Endothelial cell of umbilical vein (primary cell): ENCODE measurements around the gene GNPTAB. TPM values are rescaled to one million over a fixed set of nuclear protein-coding genes. Genes with fewer than 3 reads are reported as not detected.

Experiments
- BruUV-seq: library from RNA; stranded (reverse); fragments of 400-500 nt; replicated peaks from 2 replicates; lab custom pipeline; 2021; lab: Mats Ljungman, UMichigan
- CTCF ChIA-PET: fragments of 300-600, 350-600 bp; sonication (Branson Sonifier 250); formaldehyde crosslinking; loops from one replicate; lab custom pipeline; 2021; ENCODE audit warnings: antibody characterized with exemption, inconsistent platforms; lab: Charles Lee
- POLR2A ChIA-PET: fragments of 300-600, 350-600 bp; sonication (Branson Sonifier 250); formaldehyde crosslinking; loops from one replicate; lab custom pipeline; 2021; ENCODE audit warnings: antibody characterized with exemption, inconsistent platforms; lab: Charles Lee
- DNase-seq: peaks from one replicate; pipeline ENCODE4 v3.0.0-alpha.2; 2011; ENCODE audit warnings: low read depth, low spot score
- FAIRE-seq: peaks from 2 replicates; lab custom pipeline; 2011; peaks lifted over from hg19 to GRCh38; lab: Jason Lieb, UNC
- H2AFZ ChIP-seq: 2 replicates; pipeline ENCODE4 v1.6.0; 2012; ENCODE audit warnings: low read depth, low read length, control low read depth, inconsistent platforms
- H3K27ac ChIP-seq: 2 replicates; pipeline ENCODE4 v1.5.1; 2011; ENCODE audit warnings: low read depth, mild to moderate bottlenecking, control low read depth, low read length, moderate library complexity; ENCODE audit not compliant: insufficient read depth
- H3K27me3 ChIP-seq, 2 experiments: 2 replicates each; pipeline versions ENCODE4 v1.6.0 to v1.6.1; 2011; ENCODE audit warnings: low read length in 2 of 2, mixed read lengths in 1 of 2; ENCODE audit not compliant: control insufficient read depth in 2 of 2, insufficient read depth in 2 of 2
- H3K36me3 ChIP-seq, 2 experiments: 2 replicates in 1 of 2; 3 replicates in 1 of 2; pipeline ENCODE4 v1.5.1; 2011; ENCODE audit warnings: low read length in 2 of 2, mild to moderate bottlenecking in 1 of 2, moderate library complexity in 1 of 2; ENCODE audit not compliant: control insufficient read depth in 2 of 2, insufficient read depth in 2 of 2; ENCODE audit errors: extremely low read depth in 1 of 2
- H3K4me1 ChIP-seq: 3 replicates; pipeline ENCODE4 v1.5.1; 2011; ENCODE audit warnings: mild to moderate bottlenecking, low read length; ENCODE audit not compliant: control insufficient read depth, insufficient read depth; ENCODE audit errors: extremely low read depth
- H3K4me2 ChIP-seq: 2 replicates; pipeline ENCODE4 v1.6.1; 2011; ENCODE audit warnings: low read length, control low read depth, mixed read lengths; ENCODE audit not compliant: insufficient read depth
- H3K4me3 ChIP-seq, 3 experiments: fragments of 200-600 bp in 1 of 3; sonication (generic), shearing (Covaris generic) in 1 of 3; replicated peaks in 1 of 3; 2 replicates each; pipeline ENCODE4 v1.5.1; 2011 to 2016; ENCODE audit warnings: control low read depth in 3 of 3, low read length in 3 of 3, mild to moderate bottlenecking in 2 of 3, inconsistent platforms in 1 of 3, low read depth in 1 of 3, moderate library complexity in 1 of 3; ENCODE audit not compliant: insufficient read depth in 1 of 3
- H3K79me2 ChIP-seq: 2 replicates; pipeline ENCODE4 v1.6.0; 2012; ENCODE audit warnings: low read length, inconsistent platforms; ENCODE audit not compliant: control insufficient read depth, insufficient read depth
- H3K9ac ChIP-seq: replicated peaks from 2 replicates; pipeline ENCODE3; 2011; ENCODE audit warnings: low read length, control low read depth; ENCODE audit not compliant: insufficient read depth; ENCODE audit errors: extremely low read depth
- H3K9me1 ChIP-seq: replicated peaks from 3 replicates; pipeline ENCODE4 v1.6.0; 2011; ENCODE audit warnings: mild to moderate bottlenecking, low read length; ENCODE audit not compliant: control insufficient read depth, insufficient read depth; ENCODE audit errors: extremely low read depth
- H3K9me3 ChIP-seq: replicated peaks from 2 replicates; pipeline ENCODE4 v1.5.1; 2012; ENCODE audit warnings: low read length, inconsistent platforms; ENCODE audit not compliant: control insufficient read depth, insufficient read depth
- H4K20me1 ChIP-seq: replicated peaks from 2 replicates; pipeline ENCODE3; 2011; ENCODE audit warnings: mild to moderate bottlenecking, low read length; ENCODE audit not compliant: control insufficient read depth, insufficient read depth; ENCODE audit errors: extremely low read depth
- EZH2 ChIP-seq: IDR thresholded peaks from 2 replicates; pipeline ENCODE4 v1.6.1; 2012; ENCODE audit warnings: borderline replicate concordance, low read depth, mild to moderate bottlenecking, moderate library complexity, low read length, inconsistent platforms; ENCODE audit not compliant: severe bottlenecking
- FOS ChIP-seq: IDR thresholded peaks from 2 replicates; pipeline ENCODE4 v1.6.1; 2011; ENCODE audit warnings: mild to moderate bottlenecking, low read length, moderate library complexity, borderline replicate concordance; ENCODE audit not compliant: insufficient read depth
- GATA2 ChIP-seq: IDR thresholded peaks from 2 replicates; pipeline ENCODE4 v1.7.0; 2011; ENCODE audit warnings: low read depth, mild to moderate bottlenecking, moderate library complexity, mixed read lengths, low read length; ENCODE audit not compliant: insufficient read length, insufficient read depth
- MYC ChIP-seq: IDR thresholded peaks from one replicate; pipeline ENCODE4 v1.6.1; 2011; ENCODE audit warnings: mild to moderate bottlenecking, low read depth, low read length
- dilution Hi-C: fragments of 300-500 bp; cut with MboI; formaldehyde crosslinking; loops from one replicate; pipeline ENCODE4 v1.15.0; 2019; ENCODE audit warnings: low sequenced_read_pairs; ENCODE audit not compliant: extremely low pct_ligation_motif_present
- intact Hi-C: fragments of 100-400 bp; cut with micrococcal nuclease; formaldehyde crosslinking; loops from one replicate; pipeline ENCODE4 v1.10.0; 2022
- polyA plus RNA-seq, 4 experiments: library from polyadenylated mRNA; depleted of rRNA in 3 of 4; stranded (reverse) in 3 of 4; unstranded in 1 of 4; fragments of >200 nt; gene quantifications; 2 replicates each; pipeline versions ENCODE4 v1.2.1 to v1.2.3, GENCODE V29; 2011 to 2012; ENCODE audit warnings: missing spikeins in 1 of 4
- total RNA-seq: library from RNA; stranded (reverse); gene quantifications from 2 replicates; pipeline ENCODE4 v1.2.3, GENCODE V29; 2021

The GNPTAB gene
- total and polyA plus RNA-seq, 2 donors (not counting 3 experiments of a cell fraction or from before 2014, with no cell fraction given), result 15.6 to 39.5 TPM

DNA sequence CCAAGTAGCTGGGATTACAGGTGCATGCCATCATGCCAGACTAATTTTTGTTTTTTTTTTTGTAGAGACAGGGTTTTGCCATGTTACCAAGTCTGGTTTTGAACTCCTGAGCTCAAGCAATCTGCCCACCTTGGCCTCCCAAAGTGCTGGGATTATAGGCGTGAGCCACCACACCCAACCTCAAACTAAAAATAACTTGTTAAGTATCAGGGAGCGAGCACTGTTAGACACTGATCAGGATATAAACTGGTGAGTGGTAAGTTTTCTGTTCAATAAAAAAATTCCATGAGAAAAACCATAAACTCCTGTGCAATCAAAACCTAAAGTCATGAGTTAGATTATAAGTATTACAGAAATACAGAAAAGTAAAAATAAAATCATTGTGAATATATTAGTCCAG lies 46.9 kb downstream of the GNPTAB start:
- Histone ChIP-seq H3K27me3 (no peaks in the 10 kb centered on the region), H3K36me3 (no peaks in the 10 kb centered on the region), H3K4me3 (no peak overlapping the region), H3K4me1 (no peaks in the 10 kb centered on the region), H3K9me1 (no peaks in the 10 kb centered on the region), H2AFZ (no peak overlapping the region), H3K4me2 (no peak overlapping the region), H3K9me3 (no peaks in the 10 kb centered on the region), H3K9ac (no peak overlapping the region), H3K27ac (no peak overlapping the region), H3K79me2 (no peaks in the 10 kb centered on the region), H4K20me1 (no peaks in the 10 kb centered on the region)
- DNase-seq (no peak), FAIRE-seq (no peak)
- BruUV-seq, result no TSS peak
- ChIA-PET POLR2A (no interaction called here), CTCF (interaction anchor here (1.3 to 2.2 kb wide), 5 partner anchors 9 to 369 kb away, joined by 4 to 14 read pairs (median 7); partner anchors contain the start of gene GNPTAB)
- TF ChIP-seq FOS, result no peak
- no peak for TF ChIP-seq GATA2
- no peak for TF ChIP-seq MYC
- dilution Hi-C loops, result no loop called here
- intact Hi-C loops, result no loop called here

DNA sequence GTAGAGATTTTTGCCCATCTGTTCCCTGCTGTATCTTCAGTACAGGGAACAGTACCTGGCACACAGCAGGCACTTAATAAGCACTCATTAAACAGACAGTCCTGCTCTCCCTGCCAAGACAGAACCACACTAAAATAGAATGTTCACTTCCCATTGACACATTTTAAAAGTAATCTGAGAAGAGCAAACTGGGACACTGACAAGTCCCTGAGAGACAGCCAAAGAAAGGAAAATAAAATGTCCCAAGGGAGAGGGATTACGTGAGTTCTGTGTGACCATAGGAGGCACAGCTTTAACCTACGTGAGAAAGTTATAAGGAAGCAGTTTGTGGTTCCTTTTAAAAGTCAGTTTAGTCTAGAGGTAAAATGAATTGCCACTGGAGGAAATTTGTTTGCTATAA lies 47.6 kb downstream of the GNPTAB start:
- H3K27ac ChIP-seq, result no peak overlapping the region
- H3K79me2 ChIP-seq, result no peaks in the 10 kb centered on the region
- no TSS peak for BruUV-seq
- intact Hi-C loops, result no loop called here
- TF ChIP-seq EZH2, result no peak
- H3K9me1 ChIP-seq, result no peaks in the 10 kb centered on the region
- no peak for FAIRE-seq
- H3K9me3 ChIP-seq, result no peaks in the 10 kb centered on the region
- no peak overlapping the region for H3K4me3 ChIP-seq
- no peaks in the 10 kb centered on the region for H3K36me3 ChIP-seq
- no peaks in the 10 kb centered on the region for H3K27me3 ChIP-seq
- dilution Hi-C loops, result no loop called here
- no peaks in the 10 kb centered on the region for H3K4me1 ChIP-seq
- H4K20me1 ChIP-seq, result no peaks in the 10 kb centered on the region
- ChIA-PET POLR2A (interaction anchor here (0.7 kb wide), 1 partner anchor 47 kb away, joined by 3 read pairs; no protein-coding TSS in a partner anchor), CTCF (interaction anchor here (0.5 to 2.2 kb wide), 5 partner anchors 9 to 48 kb away, joined by 3 to 14 read pairs (median 7); partner anchors contain the start of gene GNPTAB)
- no peak for DNase-seq
- H2AFZ ChIP-seq, result no peak overlapping the region
- no peak overlapping the region for H3K4me2 ChIP-seq
- H3K9ac ChIP-seq, result no peak overlapping the region
